ENCODE measurements around the gene TYW1. TPM values are rescaled to one million over a fixed set of nuclear protein-coding genes. Genes with fewer than 3 reads are reported as not detected.
"Not testable (repeated sequence)": the region's sequence is repeated elsewhere in the genome, so short reads cannot be mapped to it uniquely, and the experiment has no call there.

TYW1 gene
- total and polyA plus RNA-seq, 2 of the 8 experiments (the other 6 are each of a cell fraction or from before 2014, with no cell fraction given): 8.8 to 16.2 TPM

DNA sequence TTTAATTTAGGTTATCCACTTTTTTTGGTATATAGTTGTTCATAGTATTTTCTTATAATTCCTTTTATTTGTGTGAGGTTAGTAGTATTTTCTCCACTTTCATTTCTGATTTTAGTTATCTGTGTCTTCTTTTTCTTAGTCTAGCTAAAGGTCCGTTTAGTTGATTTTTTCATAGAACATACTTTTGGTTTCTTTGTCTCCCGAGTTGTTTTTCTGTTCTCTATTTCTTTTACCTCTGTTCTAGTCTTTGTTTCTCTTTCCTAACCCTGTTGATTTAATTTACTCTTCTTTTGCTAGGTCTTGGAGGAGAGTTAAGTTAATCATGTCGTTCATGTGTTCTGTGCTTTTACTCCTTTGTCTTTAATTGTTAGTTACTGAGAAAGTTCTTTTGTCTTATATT, 174.5 kb downstream of the TYW1 start:
- H3K4me3 ChIP-seq (ENCODE audit: extremely low read depth in 1 of 4, insufficient read depth in 2 of 4, low read depth in 3 of 4, low read length in 4 of 4); H3K79me2 ChIP-seq (ENCODE audit: control insufficient read depth in 1 of 2, insufficient read depth in 2 of 2, low read length in 2 of 2); H4K8ac ChIP-seq (ENCODE audit: extremely low read depth, insufficient read depth, low read length); H3K27me3 ChIP-seq (replicated peaks in 1 of 4; ENCODE audit: control insufficient read depth in 3 of 4, extremely low read depth in 1 of 4, insufficient read depth in 3 of 4, low read length in 3 of 4); H3K79me1 ChIP-seq (ENCODE audit: low read depth, low read length); H3K27ac ChIP-seq (ENCODE audit: low read depth, low read length); H3K36me3 ChIP-seq (ENCODE audit: control insufficient read depth in 2 of 4, insufficient read depth in 4 of 4, low read length in 3 of 4); H2BK12ac ChIP-seq (ENCODE audit: low read depth, low read length); H3K23me2 ChIP-seq (ENCODE audit: low read depth, low read length); H2AK5ac ChIP-seq (ENCODE audit: low read depth, low read length); H3K18ac ChIP-seq (ENCODE audit: extremely low read depth, low read length); H3K14ac ChIP-seq (ENCODE audit: insufficient read length); H3K4me1 ChIP-seq (replicated peaks in 1 of 4; ENCODE audit: control insufficient read depth in 3 of 4, insufficient read depth in 4 of 4, low read length in 3 of 4); FAIRE-seq; H3K56ac ChIP-seq (replicated peaks; ENCODE audit: insufficient read length, low read depth, low read length); H2BK20ac ChIP-seq (ENCODE audit: low read length); H3K9me3 ChIP-seq (ENCODE audit: insufficient read depth in 2 of 2, low read depth in 1 of 2, low read length in 1 of 2); H3K4ac ChIP-seq (replicated peaks; ENCODE audit: insufficient read length, low read depth, low read length); H4K5ac ChIP-seq (ENCODE audit: insufficient read length, low read depth, low read length); H2AFZ ChIP-seq (ENCODE audit: low read length); H2BK15ac ChIP-seq (ENCODE audit: low read length); POLR2A ChIA-PET (ENCODE audit: partially characterized antibody); H4K91ac ChIP-seq (replicated peaks; ENCODE audit: insufficient read length, low read length); H2BK5ac ChIP-seq (ENCODE audit: low read depth, low read length); H3K4me2 ChIP-seq (ENCODE audit: insufficient read depth in 1 of 2, low read depth in 2 of 2, low read length in 2 of 2); CTCF ChIA-PET (ENCODE audit: partially characterized antibody); H3K23ac ChIP-seq (ENCODE audit: insufficient read length); DNase-seq (ENCODE audit: low read depth in 1 of 2, low spot score in 2 of 2); H2BK120ac ChIP-seq (replicated peaks; ENCODE audit: low read depth, low read length); H3K9ac ChIP-seq (replicated peaks in 1 of 4; ENCODE audit: extremely low read depth in 1 of 4, low read depth in 3 of 4, low read length in 3 of 4); H4K20me1 ChIP-seq (replicated peaks in 1 of 2; ENCODE audit: control insufficient read depth in 1 of 2, insufficient read depth in 2 of 2, low read length in 2 of 2): not testable (repeated sequence)
- WGBS, 2 experiments (ENCODE audit: extremely low coverage in 1 of 2, insufficient coverage in 1 of 2, insufficient read length in 1 of 2, insufficient replicate concordance in 2 of 2, low coverage in 1 of 2, low lambda C conversion rate in 2 of 2, missing lambda C conversion rate in 1 of 2): 90% methylated on average over 3 of the region's 3 CpGs; no CpG with 5 or more reads in 1 of the 2 experiments

Measured in H1 (cell line).